PC-9 (cell line): ENCODE measurements around the gene APIP. TPM values are rescaled to one million over a fixed set of nuclear protein-coding genes. Genes with fewer than 3 reads are reported as not detected.

ENCODE experiments used
- BruUV-seq: library from RNA; stranded (reverse); fragments of 400-500 nt; replicated peaks from 2 replicates; lab custom pipeline; 2021; lab: Mats Ljungman, UMichigan
- CTCF ChIA-PET: fragments of 300-600 bp; sonication (Branson Sonifier 250); formaldehyde crosslinking; loops from one replicate; lab custom pipeline; 2022; ENCODE audit warnings: antibody characterized with exemption; lab: Charles Lee
- POLR2A ChIA-PET: fragments of 300-600 bp; sonication (Branson Sonifier 250); formaldehyde crosslinking; loops from one replicate; lab custom pipeline; 2022; ENCODE audit warnings: antibody characterized with exemption; ENCODE audit not compliant: unreplicated experiment; lab: Charles Lee
- DNase-seq, 2 experiments: peaks; one replicate each; pipeline versions ENCODE4 v3.0.0 to v3.0.0-alpha.2; 2015 to 2022; ENCODE audit warnings: mixed read lengths in 1 of 2
- H2AFZ ChIP-seq: fragments of 200-600 bp; sonication (generic); 2 replicates; pipeline ENCODE4 v1.8.1; 2017; ENCODE audit warnings: antibody characterized with exemption
- H3F3A ChIP-seq: fragments of 200-600 bp; sonication (generic); 2 replicates; pipeline ENCODE4 v1.8.1; 2017; ENCODE audit warnings: antibody characterized with exemption, mild to moderate bottlenecking, low read depth; ENCODE audit not compliant: insufficient read depth
- H3K27ac ChIP-seq: fragments of 200-600 bp; sonication (generic); 2 replicates; pipeline ENCODE4 v1.6.1; 2016; ENCODE audit warnings: mixed run types
- H3K27me3 ChIP-seq: fragments of 200-600 bp; sonication (generic); 2 replicates; pipeline ENCODE4 v1.6.1; 2016; ENCODE audit warnings: low read depth, mixed run types; ENCODE audit not compliant: insufficient read depth
- H3K36me3 ChIP-seq: fragments of 200-600 bp; sonication (generic); 2 replicates; pipeline ENCODE4 v1.6.1; 2016; ENCODE audit warnings: low read depth, mixed run types
- H3K4me1 ChIP-seq: fragments of 200-600 bp; sonication (generic); replicated peaks from 2 replicates; pipeline ENCODE4 v1.6.1; 2016; ENCODE audit warnings: mixed run types; ENCODE audit not compliant: insufficient read depth
- H3K4me2 ChIP-seq: fragments of 200-600 bp; sonication (generic); 2 replicates; pipeline ENCODE4 v1.6.1; 2017; ENCODE audit warnings: mixed run types
- H3K4me3 ChIP-seq: fragments of 200-600 bp; sonication (generic); 2 replicates; pipeline ENCODE4 v1.6.1; 2016; ENCODE audit warnings: mixed run types
- H3K79me2 ChIP-seq: fragments of 200-600 bp; sonication (generic); 2 replicates; pipeline ENCODE4 v1.6.1; 2017; ENCODE audit warnings: low read depth, mixed run types
- H3K9me2 ChIP-seq: fragments of 200-600 bp; sonication (generic); 2 replicates; pipeline ENCODE4 v1.8.1; 2017; ENCODE audit warnings: mild to moderate bottlenecking; ENCODE audit not compliant: insufficient read depth
- H3K9me3 ChIP-seq: fragments of 200-600 bp; sonication (generic); 2 replicates; pipeline ENCODE4 v1.8.1; 2016; ENCODE audit warnings: low read depth; ENCODE audit not compliant: insufficient read depth
- H4K20me1 ChIP-seq: fragments of 200-600 bp; sonication (generic); 2 replicates; pipeline ENCODE4 v1.8.1; 2017; ENCODE audit not compliant: insufficient read depth
- EZH2 ChIP-seq: fragments of 200-600 bp; sonication (generic); IDR thresholded peaks from 2 replicates; pipeline ENCODE4 v1.8.0; 2017; ENCODE audit warnings: antibody characterized with exemption, low read depth
- intact Hi-C: fragments of 100-400 bp; cut with micrococcal nuclease; formaldehyde crosslinking; loops from one replicate; pipeline ENCODE4 v1.10.0; 2022; ENCODE audit not compliant: unreplicated experiment
- total RNA-seq: library from RNA; stranded (reverse); gene quantifications from 2 replicates; pipeline ENCODE4 v1.2.3, GENCODE V29; 2021
- TF ChIP-seq, protein P1 (sequence below): fragments of 200-600 bp; sonication (generic); conservative IDR thresholded peaks from 2 replicates; pipeline ENCODE4 v1.6.1; 2017; ENCODE audit warnings: mixed run types, antibody characterized with exemption, mild to moderate bottlenecking, moderate library complexity

APIP gene
- total RNA-seq, 1 experiment from 2014 or later: 41.0 TPM

DNA sequence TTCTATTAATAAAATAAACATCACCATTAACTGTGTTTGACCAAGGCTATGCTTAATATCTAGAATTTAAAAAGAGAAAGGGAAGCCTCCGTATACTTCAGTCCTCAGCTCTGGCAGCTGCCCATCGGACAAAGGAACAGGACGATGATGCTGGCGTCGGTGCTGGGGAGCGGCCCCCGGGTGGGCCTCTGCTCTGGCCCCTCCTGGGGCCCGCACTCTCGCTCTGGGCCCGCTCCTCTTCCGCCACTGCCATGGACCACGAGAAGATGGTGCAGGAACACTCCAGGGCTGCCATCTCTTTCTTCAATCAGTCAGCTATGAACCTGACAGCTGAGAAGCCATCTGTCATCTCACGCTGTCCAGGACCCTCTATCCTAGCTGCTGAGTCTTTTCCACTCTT lies 25.5 kb upstream of the APIP start:
- intact Hi-C loops: no loop called here
- Histone ChIP-seq H3K9me2 (no peaks in the 10 kb centered on the region), H3K9me3 (peaks cover 13% of the 10 kb centered on the region), H3K4me3 (no peak overlapping the region), H3K79me2 (peaks cover 7% of the 10 kb centered on the region), H3K4me2 (no peak overlapping the region), H3K27me3 (no peaks in the 10 kb centered on the region), H3F3A (no peaks in the 10 kb centered on the region; the same call in 1 of the 2 replicates), H2AFZ (no peak overlapping the region), H3K27ac (no peak overlapping the region), H4K20me1 (no peaks in the 10 kb centered on the region), H3K4me1 (no peaks in the 10 kb centered on the region), H3K36me3 (peaks cover 17% of the 10 kb centered on the region)
- BruUV-seq: no TSS peak
- DNase-seq: no peak
- TF ChIP-seq EZH2: no peak
- TF ChIP-seq, protein P1, sequence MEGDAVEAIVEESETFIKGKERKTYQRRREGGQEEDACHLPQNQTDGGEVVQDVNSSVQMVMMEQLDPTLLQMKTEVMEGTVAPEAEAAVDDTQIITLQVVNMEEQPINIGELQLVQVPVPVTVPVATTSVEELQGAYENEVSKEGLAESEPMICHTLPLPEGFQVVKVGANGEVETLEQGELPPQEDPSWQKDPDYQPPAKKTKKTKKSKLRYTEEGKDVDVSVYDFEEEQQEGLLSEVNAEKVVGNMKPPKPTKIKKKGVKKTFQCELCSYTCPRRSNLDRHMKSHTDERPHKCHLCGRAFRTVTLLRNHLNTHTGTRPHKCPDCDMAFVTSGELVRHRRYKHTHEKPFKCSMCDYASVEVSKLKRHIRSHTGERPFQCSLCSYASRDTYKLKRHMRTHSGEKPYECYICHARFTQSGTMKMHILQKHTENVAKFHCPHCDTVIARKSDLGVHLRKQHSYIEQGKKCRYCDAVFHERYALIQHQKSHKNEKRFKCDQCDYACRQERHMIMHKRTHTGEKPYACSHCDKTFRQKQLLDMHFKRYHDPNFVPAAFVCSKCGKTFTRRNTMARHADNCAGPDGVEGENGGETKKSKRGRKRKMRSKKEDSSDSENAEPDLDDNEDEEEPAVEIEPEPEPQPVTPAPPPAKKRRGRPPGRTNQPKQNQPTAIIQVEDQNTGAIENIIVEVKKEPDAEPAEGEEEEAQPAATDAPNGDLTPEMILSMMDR: no peak
- ChIA-PET CTCF (no interaction called here), POLR2A (no interaction called here)

DNA sequence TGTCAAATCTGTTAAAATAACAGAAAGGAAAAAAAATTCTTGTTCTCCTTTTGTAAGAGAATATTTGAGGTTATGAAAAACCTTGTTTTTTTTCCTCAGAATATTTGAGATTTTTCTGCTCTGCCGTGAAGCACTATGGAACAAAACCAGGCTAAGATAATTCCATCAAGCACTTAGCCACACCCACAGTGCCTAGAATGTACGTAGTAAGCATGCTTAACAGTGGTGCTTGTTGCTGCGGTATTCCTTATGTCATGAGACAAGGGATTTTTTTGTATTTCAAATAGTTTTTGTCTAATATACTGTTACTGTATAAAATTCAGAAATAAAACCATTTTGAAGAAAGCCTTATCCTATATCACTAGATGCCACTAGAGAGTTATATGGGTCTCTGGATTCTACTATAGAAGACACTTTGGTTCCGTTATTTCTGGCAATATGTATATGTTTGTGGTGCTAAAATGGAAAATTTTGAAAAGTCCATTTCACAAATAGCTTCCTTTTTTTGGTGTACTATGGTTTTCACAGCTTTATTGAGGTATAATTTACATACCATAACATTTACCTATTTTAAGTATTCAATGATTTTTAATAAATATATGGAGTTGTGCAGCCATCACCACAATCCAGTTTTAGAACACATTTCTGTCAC lies 24.0 kb upstream of the APIP start:
- Histone ChIP-seq H3K27me3 (no peaks in the 10 kb centered on the region), H3K27ac (no peak overlapping the region; the same call in 1 of the 2 replicates), H4K20me1 (no peaks in the 10 kb centered on the region), H3F3A (no peaks in the 10 kb centered on the region; the same call in 1 of the 2 replicates), H3K9me3 (peaks cover 6% of the 10 kb centered on the region), H3K4me2 (no peak overlapping the region), H3K4me1 (no peaks in the 10 kb centered on the region), H3K36me3 (peaks cover 10% of the 10 kb centered on the region), H3K4me3 (no peak overlapping the region), H3K9me2 (no peaks in the 10 kb centered on the region), H3K79me2 (peaks cover 3% of the 10 kb centered on the region; the same call in 1 of the 2 replicates), H2AFZ (no peak overlapping the region)
- CTCF ChIA-PET: no interaction called here
- intact Hi-C loops: no loop called here
- POLR2A ChIA-PET: no interaction called here
- BruUV-seq: no TSS peak
- no peak for TF ChIP-seq EZH2
- TF ChIP-seq, protein P1: no peak; the same call in 1 of the 2 replicates
- no peak for DNase-seq

DNA sequence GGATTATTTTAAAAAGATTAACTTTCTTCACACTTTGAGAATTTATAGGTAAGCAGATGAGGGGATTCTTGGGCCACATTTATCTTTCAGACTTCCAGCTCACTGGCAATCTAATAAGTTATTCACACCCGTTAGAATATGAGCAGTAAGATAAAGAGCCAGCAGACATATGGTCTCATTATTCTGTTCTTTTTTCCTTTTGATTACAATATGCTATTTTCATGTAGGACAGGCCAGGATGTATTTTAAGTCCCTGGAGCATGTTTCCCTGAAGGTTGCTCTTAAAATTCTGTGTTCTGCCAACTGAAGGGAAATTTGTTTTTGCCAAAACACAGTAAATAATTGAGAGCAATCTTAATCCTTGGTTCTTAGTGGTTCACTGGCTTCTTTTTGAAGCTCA lies 22.4 kb upstream of the APIP start:
- Histone ChIP-seq H3K9me2 (no peaks in the 10 kb centered on the region), H3F3A (no peaks in the 10 kb centered on the region; the same call in 1 of the 2 replicates), H3K27ac (no peak overlapping the region), H3K4me2 (no peak overlapping the region), H3K79me2 (peaks cover 2% of the 10 kb centered on the region; the same call in 1 of the 2 replicates), H4K20me1 (no peaks in the 10 kb centered on the region), H3K4me3 (no peak overlapping the region), H3K9me3 (no peaks in the 10 kb centered on the region; the same call in none of the 2 replicates), H3K4me1 (no peaks in the 10 kb centered on the region), H3K27me3 (no peaks in the 10 kb centered on the region), H3K36me3 (no peaks in the 10 kb centered on the region; the same call in 1 of the 2 replicates), H2AFZ (no peak overlapping the region)
- no TSS peak for BruUV-seq
- intact Hi-C loops: no loop called here
- ChIA-PET POLR2A (no interaction called here), CTCF (interaction anchor here (1.0 kb wide), 1 partner anchor 77 kb away, joined by 3 read pairs; no protein-coding TSS in a partner anchor)
- TF ChIP-seq EZH2: no peak
- TF ChIP-seq, protein P1: no peak
- DNase-seq: no peak
